ENCODE results near the gene SPTLC3.

SPTLC3 gene

DNA sequence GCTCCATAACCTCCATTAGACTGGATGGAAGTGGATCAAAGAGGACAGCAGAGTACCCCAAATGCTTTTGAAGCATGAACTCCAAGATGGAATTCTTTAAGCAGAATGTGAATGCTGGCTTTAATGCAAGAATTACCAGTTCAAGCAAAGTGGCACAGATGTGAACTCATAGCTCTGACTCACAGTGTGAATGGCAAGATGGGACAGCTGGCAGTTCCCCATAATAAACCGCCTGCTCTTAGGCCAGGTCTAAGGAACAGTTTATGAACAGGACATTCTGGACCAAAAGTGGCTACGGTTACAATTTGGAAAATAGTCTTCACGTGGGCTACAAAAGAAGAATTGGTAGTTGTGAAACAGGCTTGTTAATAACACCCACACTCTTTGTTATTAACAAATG, 76.5 kb downstream of the SPTLC3 start:
- Histone ChIP-seq H3K4me1 (ENCODE audit: control insufficient read depth in 1 of 2, insufficient read depth in 1 of 2, low read depth in 1 of 2, low read length in 1 of 2) (no peaks in the 10 kb centered on the region), H3K27me3 (no peaks in the 10 kb centered on the region), H3K4me3 (ENCODE audit: low read depth in 1 of 2, low read length in 1 of 2) (no peak overlapping the region), H3K9me3 (no peaks in the 10 kb centered on the region), H3K27ac (no peak overlapping the region), H3K36me3 (no peaks in the 10 kb centered on the region)
- TF ChIP-seq, protein P1, sequence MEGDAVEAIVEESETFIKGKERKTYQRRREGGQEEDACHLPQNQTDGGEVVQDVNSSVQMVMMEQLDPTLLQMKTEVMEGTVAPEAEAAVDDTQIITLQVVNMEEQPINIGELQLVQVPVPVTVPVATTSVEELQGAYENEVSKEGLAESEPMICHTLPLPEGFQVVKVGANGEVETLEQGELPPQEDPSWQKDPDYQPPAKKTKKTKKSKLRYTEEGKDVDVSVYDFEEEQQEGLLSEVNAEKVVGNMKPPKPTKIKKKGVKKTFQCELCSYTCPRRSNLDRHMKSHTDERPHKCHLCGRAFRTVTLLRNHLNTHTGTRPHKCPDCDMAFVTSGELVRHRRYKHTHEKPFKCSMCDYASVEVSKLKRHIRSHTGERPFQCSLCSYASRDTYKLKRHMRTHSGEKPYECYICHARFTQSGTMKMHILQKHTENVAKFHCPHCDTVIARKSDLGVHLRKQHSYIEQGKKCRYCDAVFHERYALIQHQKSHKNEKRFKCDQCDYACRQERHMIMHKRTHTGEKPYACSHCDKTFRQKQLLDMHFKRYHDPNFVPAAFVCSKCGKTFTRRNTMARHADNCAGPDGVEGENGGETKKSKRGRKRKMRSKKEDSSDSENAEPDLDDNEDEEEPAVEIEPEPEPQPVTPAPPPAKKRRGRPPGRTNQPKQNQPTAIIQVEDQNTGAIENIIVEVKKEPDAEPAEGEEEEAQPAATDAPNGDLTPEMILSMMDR (IDR thresholded peaks at IDR 0.05): no peak

GRCh38 chr20:13089950-13090469, 81.2 kb downstream of the SPTLC3 start:
- no peaks in the 10 kb centered on the region for H3K9me3 ChIP-seq
- no peak overlapping the region for H3K4me3 ChIP-seq (ENCODE audit: low read depth in 1 of 2, low read length in 1 of 2)
- H3K27me3 ChIP-seq: no peaks in the 10 kb centered on the region
- no peak overlapping the region for H3K27ac ChIP-seq
- H3K36me3 ChIP-seq: no peaks in the 10 kb centered on the region
- H3K4me1 ChIP-seq (ENCODE audit: control insufficient read depth in 1 of 2, insufficient read depth in 1 of 2, low read depth in 1 of 2, low read length in 1 of 2): no peaks in the 10 kb centered on the region
- TF ChIP-seq, protein P1 (IDR thresholded peaks at IDR 0.05): no peak

DNA sequence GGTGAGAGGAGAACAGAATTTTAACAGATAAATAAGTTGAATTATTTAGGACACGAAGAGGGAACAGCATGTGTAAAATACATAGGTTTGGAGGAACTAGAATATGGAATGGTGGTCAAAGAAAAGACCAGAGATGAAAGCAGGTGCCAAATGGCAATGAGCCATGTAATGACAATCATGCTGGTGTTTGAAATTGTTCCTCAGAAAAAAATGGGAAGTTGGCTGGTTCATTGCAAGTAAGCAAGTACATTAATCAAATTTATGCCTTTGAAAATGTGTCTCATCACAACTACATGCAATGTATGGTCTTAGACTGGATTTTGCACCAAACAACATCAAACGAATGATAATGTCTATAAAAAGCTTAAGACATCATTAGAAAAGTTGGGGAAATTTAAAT, 83.3 kb downstream of the SPTLC3 start:
- Histone ChIP-seq H3K9me3 (no peaks in the 10 kb centered on the region), H3K27ac (no peak overlapping the region), H3K4me3 (ENCODE audit: low read depth in 1 of 2, low read length in 1 of 2) (no peak overlapping the region), H3K36me3 (no peaks in the 10 kb centered on the region), H3K27me3 (no peaks in the 10 kb centered on the region), H3K4me1 (ENCODE audit: control insufficient read depth in 1 of 2, insufficient read depth in 1 of 2, low read depth in 1 of 2, low read length in 1 of 2) (no peaks in the 10 kb centered on the region)
- TF ChIP-seq, protein P1 (IDR thresholded peaks at IDR 0.05): no peak

DNA sequence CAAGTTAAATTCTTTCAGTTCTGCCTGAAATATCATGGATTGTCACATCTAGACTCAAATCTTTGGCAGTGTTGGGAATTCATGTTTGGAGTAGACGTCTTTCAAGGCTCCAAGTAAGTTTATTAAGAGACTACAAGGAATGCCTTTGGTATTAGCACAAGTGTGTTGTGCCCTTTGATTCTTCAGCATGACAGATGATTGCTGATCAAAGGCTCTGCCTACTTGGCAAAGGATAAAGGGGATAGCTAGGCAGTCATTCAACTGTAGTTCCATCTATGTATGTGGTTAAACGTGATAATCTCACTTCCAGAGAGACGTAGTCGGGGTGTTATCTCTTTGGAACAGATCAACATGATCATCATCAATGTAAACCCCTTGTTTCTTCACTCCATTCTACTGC, 86.2 kb downstream of the SPTLC3 start:
- H3K27me3 ChIP-seq: no peaks in the 10 kb centered on the region
- TF ChIP-seq, protein P1 (IDR thresholded peaks at IDR 0.05): no peak
- no peaks in the 10 kb centered on the region for H3K36me3 ChIP-seq
- no peak overlapping the region for H3K27ac ChIP-seq
- no peak overlapping the region for H3K4me3 ChIP-seq (ENCODE audit: low read depth in 1 of 2, low read length in 1 of 2)
- no peaks in the 10 kb centered on the region for H3K9me3 ChIP-seq
- no peaks in the 10 kb centered on the region for H3K4me1 ChIP-seq (ENCODE audit: control insufficient read depth in 1 of 2, insufficient read depth in 1 of 2, low read depth in 1 of 2, low read length in 1 of 2)

DNA sequence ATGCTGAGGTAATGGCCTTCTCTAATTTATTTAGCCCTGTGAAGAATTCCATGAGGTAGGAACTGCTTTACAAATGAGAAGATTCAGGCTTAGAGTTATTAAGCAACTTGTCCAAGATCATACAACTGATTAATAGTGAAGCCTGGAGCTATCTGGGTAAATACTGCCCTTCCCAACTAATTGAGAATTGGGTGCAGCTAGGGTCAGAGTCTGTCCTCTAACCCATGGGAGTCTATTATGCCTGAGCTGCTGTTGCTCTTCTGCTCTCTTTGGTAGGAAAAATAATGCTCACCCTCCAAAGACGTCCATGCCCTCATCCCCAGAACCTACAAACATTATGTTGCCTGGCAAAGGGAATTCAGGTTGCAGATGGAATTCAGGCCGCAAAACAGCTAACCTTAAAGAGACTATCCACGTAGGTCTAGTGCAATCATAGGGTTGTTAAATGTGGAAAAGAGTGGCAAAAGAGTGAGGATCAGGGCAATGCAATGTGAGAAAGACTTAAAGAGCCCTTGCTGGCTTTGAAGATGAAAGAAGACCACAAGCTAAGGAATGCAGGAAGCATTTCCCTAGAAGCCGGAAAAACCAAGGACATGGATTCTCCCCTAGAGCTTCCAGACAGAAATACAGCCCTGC, 90.1 kb downstream of the SPTLC3 start:
- H3K27me3 ChIP-seq: no peaks in the 10 kb centered on the region
- no peak overlapping the region for H3K27ac ChIP-seq
- no peak overlapping the region for H3K4me3 ChIP-seq (ENCODE audit: low read depth in 1 of 2, low read length in 1 of 2)
- TF ChIP-seq, protein P1 (IDR thresholded peaks at IDR 0.05): no peak
- no peaks in the 10 kb centered on the region for H3K4me1 ChIP-seq (ENCODE audit: control insufficient read depth in 1 of 2, insufficient read depth in 1 of 2, low read depth in 1 of 2, low read length in 1 of 2)
- no peaks in the 10 kb centered on the region for H3K9me3 ChIP-seq
- no peaks in the 10 kb centered on the region for H3K36me3 ChIP-seq

Measured in neutrophil (primary cell).